ENCODE data around the gene STX8. TPM values are rescaled to one million over a fixed set of nuclear protein-coding genes. Genes with fewer than 3 reads are reported as not detected.

STX8 gene
- polyA plus RNA-seq, 4 donors: 60.9 to 75.6 (median 68.2) TPM

DNA sequence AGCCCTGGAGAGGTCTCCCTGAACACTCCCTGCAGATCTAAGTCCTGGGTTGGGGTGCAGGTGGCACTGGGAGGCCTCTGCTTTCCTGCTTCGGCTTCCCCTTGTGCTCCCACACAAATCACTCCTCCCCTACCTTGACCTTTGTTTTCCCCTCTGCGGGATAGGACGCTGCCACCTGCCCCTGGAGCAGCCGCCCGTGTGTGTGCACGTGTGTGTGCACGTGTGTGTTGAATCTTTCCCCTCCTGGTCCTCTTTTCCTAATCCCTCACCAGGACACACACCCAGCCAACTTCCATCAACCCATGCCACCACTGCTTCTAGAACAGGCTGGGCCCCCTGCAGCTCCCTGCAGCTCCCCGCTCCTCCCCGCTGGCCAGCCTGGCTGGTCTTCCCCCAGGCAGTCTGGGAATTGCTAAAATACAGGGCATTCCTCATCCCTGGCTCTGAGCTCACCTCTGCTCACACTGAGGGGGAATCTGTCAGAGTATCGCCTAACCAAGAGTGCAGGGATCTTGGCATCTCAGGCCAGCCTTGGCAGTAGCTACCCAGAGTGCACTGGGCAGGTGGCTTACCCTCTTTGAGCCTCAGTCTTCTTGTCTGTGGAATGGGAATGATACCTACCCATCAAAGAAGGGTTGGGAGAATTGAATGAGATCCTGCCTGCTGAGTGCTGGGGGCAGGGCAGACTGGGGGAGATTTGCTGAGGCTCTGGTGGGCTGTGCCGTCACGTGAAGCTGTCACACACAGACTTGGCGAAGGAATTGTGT, 355.8 kb downstream of the STX8 start:
- DNase-seq (ENCODE audit: low read depth in 4 of 4, low spot score in 3 of 4): no peak

DNA sequence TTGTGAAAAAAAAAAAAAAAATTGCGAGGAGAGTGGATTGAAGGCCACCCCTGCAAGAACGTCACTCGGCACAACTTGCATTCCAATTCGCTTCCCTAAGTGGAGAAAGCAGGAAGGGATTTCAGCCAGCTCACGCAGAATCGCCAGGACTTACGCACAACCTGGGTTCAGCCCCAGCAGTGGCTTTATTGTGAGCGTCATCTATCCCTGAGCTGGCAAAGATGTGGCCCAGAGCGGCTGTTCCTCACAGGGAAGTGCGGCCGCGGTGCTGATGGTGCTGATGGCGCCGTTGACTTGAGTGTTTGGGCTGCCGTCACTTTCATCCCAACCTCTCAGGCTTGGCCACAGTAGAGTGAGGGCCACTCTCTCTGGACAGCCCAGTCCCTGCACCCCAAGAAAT, 356.7 kb downstream of the STX8 start:
- DNase-seq (ENCODE audit: low read depth in 4 of 4, low spot score in 3 of 4): no peak

DNA sequence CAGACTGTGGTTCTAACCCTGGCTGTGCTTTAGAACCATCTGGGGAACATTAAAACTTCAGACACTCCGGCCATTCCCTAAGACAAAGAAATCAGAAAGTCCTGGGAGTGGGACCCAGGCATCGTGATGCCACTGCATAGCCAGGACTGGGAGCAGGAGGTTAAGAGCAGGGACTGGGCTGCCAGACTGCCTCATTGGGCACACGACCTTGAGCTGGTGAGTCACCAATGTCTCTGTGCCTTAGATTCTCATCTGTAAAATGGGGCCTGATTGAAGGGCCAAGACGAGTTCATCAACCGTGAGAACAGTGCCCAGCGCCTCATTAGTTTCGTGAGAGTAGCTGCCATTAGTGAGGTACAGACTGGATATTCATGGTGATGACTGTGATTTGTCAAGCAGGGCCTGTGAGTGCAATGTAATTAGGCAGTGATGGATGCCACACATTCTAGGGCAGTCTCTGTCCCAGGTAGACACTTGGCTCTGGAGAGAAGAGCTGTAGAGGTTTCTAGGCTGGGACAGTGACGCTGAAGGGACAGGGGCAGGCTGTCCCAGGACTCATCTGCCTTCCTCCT, 357.5 kb downstream of the STX8 start:
- no peak for DNase-seq (ENCODE audit: low read depth in 4 of 4, low spot score in 3 of 4)

DNA sequence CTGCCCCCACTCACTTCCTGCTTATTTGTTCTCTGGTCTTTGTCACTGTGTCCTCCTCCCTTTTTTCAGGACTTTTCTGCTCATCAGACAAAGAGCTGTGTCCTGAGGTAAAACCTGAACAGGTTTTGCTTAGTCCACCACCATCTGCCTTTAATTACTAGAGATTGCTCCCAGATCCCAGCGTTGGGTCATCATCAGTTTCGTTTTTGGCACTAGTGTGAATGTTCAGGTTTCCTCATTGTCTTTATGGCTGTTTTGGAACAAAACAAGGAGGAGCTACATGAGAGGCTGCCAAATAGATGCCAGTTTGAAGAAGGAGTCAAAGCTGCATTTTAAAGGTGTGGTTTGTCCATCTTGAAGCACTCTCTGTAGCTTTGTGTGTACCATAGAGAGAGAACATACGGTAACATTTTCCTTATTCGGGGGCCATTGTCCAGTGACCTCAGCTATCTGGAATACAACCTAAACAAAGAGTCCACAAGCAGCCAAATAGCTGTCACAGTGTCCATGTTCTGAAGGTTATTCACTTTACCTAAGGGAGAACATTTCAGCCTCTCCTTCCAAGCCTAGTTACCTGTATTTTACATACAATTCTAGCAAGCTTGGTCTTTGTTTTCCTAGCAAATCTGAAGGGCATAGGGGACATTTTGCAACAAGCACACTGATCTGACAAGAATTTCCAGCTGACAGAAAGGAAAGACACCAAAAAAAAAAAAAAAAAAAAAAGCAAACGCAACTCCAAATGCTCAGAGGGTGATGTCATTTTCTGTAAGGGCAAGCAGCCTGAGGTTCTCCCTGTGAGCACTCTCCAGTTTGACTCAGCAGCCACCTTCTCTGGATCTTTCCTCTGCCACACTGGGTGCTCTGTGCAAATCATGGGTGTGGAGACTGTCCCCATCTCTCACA, 358.2 kb downstream of the STX8 start:
- no peak for DNase-seq (ENCODE audit: low read depth in 4 of 4, low spot score in 3 of 4)

DNA sequence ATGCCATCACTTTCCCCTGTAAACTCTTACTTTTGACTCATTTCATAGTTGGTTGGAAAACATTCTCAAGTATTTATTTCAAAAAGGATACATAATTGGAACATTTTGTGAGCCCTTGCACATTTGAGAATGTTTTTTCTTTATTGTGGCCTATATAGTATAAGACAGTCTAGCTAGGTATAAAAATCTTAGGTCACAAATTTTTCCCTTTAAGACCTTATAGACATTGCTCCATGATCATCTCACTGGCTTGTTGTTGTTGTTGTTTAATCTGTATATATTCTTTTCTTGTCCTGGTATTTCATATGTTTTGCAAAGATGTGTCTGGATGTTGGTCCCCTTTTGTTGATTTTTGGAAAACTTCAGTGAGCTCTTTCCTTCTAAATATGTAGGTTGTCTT, 360.2 kb downstream of the STX8 start:
- no peak for DNase-seq (ENCODE audit: low read depth in 4 of 4, low spot score in 3 of 4)

DNA sequence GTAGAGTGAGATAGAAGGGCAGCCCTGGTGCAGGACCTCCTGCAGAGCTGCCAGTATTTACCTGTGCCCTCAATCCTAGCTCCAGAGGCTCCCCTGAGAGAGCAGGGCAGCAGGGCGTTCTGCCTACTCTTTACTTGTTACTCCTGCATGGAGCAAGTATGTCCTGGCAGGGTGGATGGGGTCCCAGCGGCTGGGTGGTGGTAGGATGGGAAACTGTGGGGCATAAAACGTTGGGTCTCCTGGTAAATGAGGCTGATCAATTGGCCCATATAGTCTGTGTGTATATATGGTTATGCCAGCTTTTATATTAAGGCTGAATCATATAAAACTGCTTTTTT, 362.3 kb downstream of the STX8 start:
- no peak for DNase-seq (ENCODE audit: low read depth in 4 of 4, low spot score in 3 of 4)

DNA sequence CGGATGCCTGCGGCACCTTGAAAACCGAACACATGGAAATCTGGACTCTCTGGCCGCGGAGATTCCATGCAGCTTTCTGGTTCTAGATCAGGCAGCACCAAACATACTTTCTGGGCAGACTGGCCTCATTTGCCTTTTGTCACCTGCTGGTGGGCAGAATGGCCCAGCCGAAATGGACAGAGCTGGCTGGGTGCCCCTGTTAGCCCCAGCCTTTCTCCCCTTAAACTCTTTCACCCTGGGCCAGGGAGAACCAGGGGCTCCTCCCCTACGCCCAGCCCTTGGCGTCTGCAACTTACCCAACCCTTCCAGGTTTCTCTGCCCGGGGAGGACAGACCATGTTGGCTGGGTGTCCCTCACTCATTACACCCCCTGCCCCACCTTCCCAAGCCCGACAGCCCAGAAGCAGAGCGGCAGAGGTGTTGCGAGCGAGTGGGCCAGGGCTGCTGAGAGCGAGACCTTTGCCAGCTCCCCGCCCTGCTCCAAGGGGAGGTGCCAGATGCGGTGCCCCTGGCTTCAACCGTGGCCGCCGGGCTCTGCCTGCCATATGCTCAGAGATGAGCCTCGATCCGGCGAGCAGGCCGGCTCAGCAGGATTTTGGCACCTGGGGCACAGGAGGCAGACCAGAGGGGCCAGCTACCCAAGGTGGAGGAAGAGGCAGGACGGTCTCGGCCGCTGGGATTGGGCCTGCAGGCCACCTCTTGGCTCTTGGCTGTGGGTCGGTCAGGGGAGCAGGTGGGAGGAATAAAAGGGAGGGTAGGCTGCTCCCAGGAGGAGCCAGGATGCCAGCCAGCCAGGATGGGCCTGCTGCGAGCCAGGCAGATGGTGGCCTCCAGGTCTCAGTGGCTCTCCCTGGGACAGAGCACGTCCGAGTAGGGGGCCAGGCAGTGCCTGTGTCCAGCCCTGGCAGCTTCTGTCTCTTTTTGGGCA, 363.0 kb downstream of the STX8 start:
- no peak for DNase-seq (ENCODE audit: low read depth in 4 of 4, low spot score in 3 of 4)

DNA sequence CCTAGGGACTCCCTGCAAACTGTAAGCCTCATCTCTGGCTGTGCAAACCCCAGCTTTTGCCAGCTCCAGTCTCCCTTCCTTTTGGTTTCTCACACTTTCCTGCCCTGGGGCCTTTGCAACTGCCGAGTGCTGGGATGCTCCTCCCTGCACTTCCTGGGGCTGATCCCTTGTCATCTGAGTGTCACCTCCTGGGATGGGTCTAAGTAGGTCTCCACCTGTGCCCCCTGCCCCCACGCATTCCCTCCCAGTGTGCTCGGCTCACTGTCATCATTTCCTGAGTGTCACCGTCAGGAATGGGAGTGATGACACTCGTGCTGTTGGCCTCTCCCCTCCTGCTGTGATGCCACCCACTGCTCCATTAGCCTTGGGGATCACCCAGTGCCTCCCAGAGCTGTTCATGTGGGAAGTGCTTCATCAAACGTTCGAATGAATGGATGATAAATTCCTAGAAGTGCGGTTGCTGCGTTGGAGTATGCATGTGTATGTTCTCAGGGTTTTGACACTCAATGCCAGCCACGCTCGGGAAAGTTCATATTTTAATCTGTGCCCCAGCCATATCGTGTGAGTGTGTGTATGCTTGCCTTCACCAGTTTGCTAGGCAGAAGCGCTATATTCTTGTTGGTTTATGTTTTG, 364.4 kb downstream of the STX8 start:
- DNase-seq (ENCODE audit: low read depth in 4 of 4, low spot score in 3 of 4): no peak

DNA sequence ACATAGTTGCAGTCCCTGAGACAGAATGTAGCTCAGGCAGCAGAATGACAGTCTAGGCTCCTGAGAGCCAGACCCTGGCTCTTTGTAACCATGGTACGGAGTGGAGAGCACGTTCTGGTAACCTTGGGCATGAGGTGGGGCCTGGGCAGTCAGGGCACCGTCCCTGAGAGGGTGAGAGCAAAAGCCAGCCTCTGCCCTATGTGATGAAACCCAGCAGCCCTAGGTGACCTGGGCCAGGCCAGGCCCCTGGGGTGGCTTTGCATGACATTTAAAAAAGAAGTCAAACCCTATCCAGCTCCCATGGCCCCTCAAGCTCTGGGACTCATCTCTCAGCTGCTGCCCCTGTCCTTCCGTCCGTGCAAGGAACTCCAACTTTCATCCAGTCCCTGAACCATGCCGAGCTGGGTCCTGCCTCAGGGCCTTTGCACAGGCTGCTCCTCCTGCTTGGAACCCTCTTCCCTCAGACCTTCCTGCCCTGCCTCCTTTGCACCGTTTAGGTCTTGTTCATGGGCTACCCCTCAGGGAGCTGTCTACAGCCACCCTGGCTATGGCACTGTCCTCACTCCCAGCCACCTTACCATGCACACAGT, 365.7 kb downstream of the STX8 start:
- DNase-seq (ENCODE audit: low read depth in 4 of 4, low spot score in 3 of 4): no peak

DNA sequence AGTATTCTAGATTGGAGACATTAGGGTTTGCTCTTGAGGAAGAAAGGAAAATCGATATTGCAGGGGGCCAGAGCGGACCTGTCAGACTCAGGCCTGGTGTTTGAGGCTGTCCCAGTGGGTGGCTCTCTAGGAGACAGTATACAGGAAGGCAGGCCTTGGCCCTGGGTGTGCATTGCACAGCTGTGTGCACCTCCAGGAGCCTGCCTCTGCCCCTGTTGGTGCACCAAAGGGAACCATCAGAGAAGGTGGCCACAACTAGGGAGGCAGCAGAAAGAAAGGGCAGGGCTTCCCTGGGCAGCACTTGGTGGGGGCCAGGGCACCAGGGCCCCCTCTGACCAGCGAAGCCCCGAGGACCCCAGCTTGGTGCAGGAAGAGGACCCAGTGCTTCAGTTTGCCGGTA, 366.3 kb downstream of the STX8 start:
- DNase-seq (ENCODE audit: low read depth in 4 of 4, low spot score in 3 of 4): no peak

DNA sequence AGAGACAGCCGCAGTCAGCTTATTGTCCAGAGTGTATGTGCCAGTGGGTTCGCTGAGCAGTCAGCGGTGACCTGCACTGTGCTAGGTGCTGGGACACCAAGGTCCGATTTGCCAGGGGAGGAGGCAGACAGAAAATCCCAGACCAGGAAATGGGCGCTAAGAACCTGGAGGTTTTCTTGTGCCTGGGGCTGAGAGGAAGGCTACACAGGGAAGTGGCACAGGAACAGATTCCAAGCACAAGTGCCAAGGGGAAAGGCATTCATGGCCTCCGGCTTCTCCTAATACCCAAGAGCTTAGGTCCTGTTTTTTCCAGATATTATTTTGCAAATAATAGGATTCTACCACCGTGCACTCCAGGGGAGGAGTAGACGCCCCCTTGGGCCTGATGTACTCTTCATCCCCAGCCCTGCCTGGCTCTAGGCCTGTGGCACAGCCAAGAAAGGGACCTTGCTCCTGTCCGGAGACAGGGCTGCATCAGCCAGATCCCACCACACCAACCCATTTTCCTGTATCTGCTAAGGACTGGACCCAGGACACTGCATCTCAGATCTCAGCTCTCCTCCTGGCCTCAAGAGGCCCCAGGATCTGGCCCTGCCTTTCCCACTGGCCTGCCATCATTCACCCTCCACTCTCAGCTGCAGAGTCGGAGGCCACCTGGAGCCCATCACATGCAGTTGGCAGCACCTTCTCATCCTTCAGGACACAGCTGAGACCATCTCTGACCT, 367.1 kb downstream of the STX8 start:
- no peak for DNase-seq (ENCODE audit: low read depth in 4 of 4, low spot score in 3 of 4)

DNA sequence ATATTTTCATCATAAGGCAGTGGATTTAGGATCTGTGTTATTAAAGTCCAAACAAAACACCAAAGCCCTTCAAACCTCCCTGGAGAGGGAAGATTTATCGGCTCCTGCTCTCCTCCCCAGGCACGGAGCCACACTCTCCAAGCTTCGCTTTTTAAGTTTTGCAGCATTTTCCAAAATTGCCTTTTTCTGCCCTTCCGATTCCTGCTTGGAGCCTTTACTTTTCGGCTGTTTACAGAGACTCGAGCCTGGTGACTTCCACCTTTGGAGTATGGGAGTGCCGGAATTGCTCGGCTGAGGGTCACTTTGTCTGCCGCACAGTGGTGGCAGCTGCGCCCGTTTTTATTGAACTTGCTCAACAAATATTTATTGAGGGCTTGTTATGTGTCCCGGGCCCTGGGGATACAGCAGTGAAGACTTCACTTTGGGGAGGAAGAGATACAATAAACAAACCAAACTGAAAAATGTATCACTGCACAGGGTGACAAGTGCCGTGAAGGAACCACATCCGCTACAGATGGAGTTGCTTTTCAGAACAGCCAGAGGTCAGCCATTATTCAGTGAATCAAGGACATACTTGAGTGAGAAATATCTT, 368.8 kb downstream of the STX8 start:
- peak in 1 of 4 donors; percentile 26 for DNase-seq (ENCODE audit: low read depth in 4 of 4, low spot score in 3 of 4)

DNA sequence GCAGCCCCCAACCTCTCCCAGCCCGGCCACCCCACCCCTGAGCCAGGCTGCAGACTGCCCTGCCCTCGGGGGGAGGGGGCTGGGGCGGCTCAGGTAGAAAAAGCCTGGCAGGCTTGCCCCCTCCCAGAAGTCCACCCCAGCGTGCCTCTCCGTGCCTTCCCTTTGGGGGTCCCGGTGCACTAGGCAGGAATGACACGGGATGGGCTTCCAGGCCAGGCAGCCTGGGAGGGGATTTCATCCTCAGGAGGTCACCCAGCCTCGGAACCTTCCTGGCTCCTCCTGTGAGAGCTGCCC, 369.3 kb downstream of the STX8 start:
- DNase-seq (ENCODE audit: low read depth in 4 of 4, low spot score in 3 of 4): no peak

DNA sequence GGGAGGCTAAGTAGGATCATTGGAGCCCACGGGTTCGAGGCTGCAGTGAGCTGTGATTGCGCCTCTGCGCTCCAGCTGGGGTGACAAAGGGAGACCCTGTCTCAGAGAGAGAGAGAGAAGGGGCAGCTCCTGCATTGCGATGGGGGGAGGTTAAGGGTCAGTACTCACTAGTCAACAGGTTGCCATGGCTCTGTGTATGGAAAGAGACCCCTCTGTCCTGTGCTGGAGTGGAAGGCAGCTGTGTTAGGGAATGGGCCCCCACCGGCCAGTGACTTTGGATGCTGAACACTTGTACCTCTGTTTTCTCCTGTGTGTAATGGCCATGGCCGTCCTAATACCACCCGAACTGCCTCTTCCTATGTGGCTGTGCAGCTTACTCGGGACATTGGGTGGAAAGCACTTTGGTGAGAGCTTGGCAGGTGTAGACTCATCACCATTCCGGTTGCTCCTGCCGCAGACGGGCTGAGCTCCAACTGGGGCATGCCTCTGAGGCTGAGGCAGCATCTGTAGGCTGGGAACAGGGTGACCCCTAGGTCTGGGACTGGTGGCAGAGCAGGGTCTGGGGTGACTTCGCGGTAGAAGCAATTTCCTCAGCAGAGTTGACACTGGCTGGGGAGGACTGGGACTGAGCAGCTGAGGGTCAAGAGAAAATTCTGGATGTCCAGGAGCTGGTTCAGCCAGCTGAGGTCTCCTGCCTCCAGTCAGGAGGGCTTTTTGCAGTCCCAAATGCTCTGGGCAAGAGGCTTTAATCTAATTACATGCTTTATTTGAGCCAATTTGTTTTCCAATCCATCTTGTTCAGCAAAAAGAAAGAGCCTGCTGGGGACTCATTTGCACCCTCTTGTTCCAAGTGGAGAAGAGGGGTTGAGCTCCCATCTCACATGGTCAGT, 369.9 kb downstream of the STX8 start:
- DNase-seq (ENCODE audit: low read depth in 4 of 4, low spot score in 3 of 4): no peak

DNA sequence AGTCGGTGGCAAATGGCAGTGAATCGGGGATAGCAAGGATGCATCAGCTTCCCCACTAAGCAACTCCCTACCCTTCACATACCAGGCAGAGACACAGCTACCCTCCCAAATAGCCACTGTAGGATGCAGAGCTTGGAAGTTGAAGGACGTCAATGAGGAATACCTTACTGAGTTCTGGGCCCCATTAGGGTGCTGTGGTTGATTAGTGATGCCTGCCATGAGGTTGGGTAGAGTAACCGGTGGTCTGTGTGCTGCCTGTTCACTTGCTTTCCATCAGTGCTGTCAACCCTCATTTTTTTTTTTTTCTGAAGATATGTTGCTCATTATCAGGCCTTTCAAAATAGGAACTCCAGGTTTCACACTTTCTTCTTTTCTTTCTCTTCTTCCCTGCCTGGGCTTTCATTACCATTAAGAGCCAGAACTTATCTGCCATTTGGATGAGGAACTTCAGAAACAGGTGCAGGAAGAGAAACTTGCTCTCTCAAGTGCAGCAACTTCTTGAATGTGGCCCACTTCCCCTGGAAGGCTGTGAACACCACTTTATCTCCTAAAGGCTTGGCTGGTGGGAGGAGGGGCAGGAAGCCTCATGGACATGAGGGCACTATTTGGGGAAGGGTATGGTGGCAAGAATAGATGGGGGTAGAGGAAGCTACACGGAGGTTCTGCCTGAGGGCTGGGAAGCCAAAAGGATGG, 370.8 kb downstream of the STX8 start:
- no peak for DNase-seq (ENCODE audit: low read depth in 4 of 4, low spot score in 3 of 4)

DNA sequence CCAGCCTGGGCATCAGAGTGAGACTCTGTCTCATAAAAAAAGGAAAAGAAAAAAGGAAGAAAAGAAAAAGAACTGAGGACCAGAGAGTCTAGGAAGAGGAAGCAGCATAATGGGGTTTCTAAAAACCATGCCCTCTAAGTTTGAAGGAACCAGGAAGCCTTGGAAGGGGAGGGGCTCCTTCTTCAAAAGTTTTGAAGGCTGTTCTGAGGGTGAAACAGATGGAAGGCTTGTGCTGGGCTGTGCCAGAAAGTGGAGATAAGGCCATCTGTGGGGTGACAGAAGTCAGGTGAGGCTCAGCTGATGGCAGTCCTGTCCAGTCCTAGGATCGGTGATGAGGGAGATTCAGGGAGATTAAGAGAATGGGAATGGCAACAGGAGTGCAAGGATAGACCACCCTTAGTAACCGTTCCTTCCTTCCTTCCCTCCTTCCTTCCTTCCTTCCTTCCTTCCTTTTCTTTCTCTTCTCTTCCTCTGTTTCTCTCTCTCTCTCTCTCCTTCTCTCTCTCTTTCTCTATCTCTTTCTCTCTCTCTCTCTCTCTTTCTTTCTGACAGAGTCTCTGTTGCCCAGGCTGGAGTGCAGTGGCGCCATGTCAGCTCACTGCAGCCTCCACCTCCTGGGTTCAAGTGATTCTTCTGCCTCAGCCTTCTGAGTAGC, 371.7 kb downstream of the STX8 start:
- DNase-seq (ENCODE audit: low read depth in 4 of 4, low spot score in 3 of 4): no peak

DNA sequence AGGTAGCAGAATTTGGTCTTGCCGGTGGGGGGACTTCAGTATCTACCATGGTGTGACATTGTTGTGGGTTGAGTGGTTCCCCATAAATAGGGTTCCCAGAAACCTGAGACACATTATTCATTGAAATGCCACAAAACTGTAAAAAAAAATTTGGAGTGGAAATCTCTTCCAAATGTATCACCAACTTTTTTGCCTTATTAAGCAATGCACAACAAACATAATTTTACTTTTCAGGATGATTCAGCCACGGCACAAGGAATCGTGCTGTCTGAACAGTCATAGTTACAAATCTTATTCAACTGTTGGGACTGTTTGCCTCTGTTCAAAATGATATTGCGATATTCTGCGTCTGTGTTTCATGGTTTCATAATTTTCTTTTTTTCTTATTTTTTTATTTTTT, 373.1 kb downstream of the STX8 start:
- DNase-seq (ENCODE audit: low read depth in 4 of 4, low spot score in 3 of 4): no peak
